ENCODE results near the gene COL1A2.

- TF ChIP-seq CTCF (IDR thresholded peaks at IDR 0.05) (no peak), ESRRA (CRISPR knock-in tag; IDR thresholded peaks at IDR 0.05; ENCODE audit: borderline replicate concordance) (no peak), USF2 (CRISPR knock-in tag; IDR thresholded peaks at IDR 0.05) (no peak), CBFB (CRISPR knock-in tag; IDR thresholded peaks at IDR 0.05; ENCODE audit: low read depth) (no peak), KAT7 (CRISPR knock-in tag; IDR thresholded peaks at IDR 0.05; ENCODE audit: borderline replicate concordance) (no peak), ELF4 (CRISPR knock-in tag; IDR thresholded peaks at IDR 0.05; ENCODE audit: low read depth) (no peak), ZBTB43 (CRISPR knock-in tag; IDR thresholded peaks at IDR 0.05) (no peak), NR3C1 (CRISPR knock-in tag; conservative IDR thresholded peaks at IDR 0.05; ENCODE audit: low read depth) (no peak), ETV6 (CRISPR knock-in tag; IDR thresholded peaks at IDR 0.05) (no peak), MLX (CRISPR knock-in tag; IDR thresholded peaks at IDR 0.05) (no peak), IRF1 (CRISPR knock-in tag; IDR thresholded peaks at IDR 0.05) (no peak), SMAD4 (CRISPR knock-in tag; IDR thresholded peaks at IDR 0.05) (no peak), ZNF317 (CRISPR knock-in tag; IDR thresholded peaks at IDR 0.05; ENCODE audit: borderline replicate concordance, low read depth) (no peak)
These were observed 11.9 kb upstream of the COL1A2 start for GRCh38 chr7:94382746-94383145.

All from WTC11 (cell line).